ENCODE data around the gene SYNPO2.

GRCh38 chr4:119005928-119006460 is 117.3 kb downstream of the SYNPO2 start:
- no peak for TF ChIP-seq CTCF (conservative IDR thresholded peaks at IDR 0.05; ENCODE audit: low read length)
- TF ChIP-seq EZH2phosphoT487 (IDR thresholded peaks at IDR 0.05; ENCODE audit: borderline replicate concordance): no peak

All from Loucy (cell line).